Kidney glomerular epithelial cell (primary cell): ENCODE measurements around the gene TNRC18.
"Not testable (repeated sequence)": the region's sequence is repeated elsewhere in the genome, so short reads cannot be mapped to it uniquely, and the experiment has no call there.

Experiments
- DNase-seq: peaks from one replicate; lab custom pipeline; 2025; lab: John Stamatoyannopoulos, UW

The TNRC18 gene, protein sequence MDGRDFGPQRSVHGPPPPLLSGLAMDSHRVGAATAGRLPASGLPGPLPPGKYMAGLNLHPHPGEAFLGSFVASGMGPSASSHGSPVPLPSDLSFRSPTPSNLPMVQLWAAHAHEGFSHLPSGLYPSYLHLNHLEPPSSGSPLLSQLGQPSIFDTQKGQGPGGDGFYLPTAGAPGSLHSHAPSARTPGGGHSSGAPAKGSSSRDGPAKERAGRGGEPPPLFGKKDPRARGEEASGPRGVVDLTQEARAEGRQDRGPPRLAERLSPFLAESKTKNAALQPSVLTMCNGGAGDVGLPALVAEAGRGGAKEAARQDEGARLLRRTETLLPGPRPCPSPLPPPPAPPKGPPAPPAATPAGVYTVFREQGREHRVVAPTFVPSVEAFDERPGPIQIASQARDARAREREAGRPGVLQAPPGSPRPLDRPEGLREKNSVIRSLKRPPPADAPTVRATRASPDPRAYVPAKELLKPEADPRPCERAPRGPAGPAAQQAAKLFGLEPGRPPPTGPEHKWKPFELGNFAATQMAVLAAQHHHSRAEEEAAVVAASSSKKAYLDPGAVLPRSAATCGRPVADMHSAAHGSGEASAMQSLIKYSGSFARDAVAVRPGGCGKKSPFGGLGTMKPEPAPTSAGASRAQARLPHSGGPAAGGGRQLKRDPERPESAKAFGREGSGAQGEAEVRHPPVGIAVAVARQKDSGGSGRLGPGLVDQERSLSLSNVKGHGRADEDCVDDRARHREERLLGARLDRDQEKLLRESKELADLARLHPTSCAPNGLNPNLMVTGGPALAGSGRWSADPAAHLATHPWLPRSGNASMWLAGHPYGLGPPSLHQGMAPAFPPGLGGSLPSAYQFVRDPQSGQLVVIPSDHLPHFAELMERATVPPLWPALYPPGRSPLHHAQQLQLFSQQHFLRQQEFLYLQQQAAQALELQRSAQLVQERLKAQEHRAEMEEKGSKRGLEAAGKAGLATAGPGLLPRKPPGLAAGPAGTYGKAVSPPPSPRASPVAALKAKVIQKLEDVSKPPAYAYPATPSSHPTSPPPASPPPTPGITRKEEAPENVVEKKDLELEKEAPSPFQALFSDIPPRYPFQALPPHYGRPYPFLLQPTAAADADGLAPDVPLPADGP (N-terminal part only)

DNA sequence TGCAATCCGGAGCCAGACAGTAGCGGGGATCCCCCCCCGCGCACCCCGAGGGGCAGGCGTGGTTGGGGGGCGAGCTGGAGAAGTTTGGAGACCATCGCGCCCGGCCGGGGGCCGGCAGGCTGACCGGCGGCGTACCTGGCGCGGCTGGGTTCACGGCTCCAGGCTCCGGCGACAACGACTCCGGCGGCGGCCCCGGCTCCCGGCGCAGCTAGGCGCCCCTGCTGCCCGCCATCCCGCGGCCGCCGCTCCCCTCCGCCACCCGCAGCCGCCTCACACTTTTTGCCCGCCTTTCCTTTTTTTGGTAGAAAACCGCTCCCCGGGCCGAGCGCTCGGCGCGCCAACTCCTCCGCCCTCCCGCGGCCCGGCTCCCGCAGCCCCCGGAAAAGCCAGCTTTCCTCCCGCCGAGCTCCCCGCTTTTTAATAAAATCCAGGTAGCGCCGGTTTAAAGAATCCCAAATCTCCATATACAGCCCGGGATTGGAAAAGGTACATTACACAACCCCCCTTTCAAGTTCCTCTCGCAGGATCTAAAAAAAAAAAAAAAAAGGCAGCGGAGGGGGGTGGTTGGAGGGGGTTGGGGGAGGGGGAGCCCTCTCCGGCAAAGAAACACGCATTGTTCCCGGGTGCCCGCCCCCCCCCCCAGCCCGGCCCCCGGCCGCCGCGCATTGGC lies at the start of gene TNRC18:
Gene TNRC18, minus strand, starts transcription at position 529 of the 670 bp plus-strand sequence. CDS start 2,588 bp downstream, outside the sequence.
- DNase-seq, result no peak

DNA sequence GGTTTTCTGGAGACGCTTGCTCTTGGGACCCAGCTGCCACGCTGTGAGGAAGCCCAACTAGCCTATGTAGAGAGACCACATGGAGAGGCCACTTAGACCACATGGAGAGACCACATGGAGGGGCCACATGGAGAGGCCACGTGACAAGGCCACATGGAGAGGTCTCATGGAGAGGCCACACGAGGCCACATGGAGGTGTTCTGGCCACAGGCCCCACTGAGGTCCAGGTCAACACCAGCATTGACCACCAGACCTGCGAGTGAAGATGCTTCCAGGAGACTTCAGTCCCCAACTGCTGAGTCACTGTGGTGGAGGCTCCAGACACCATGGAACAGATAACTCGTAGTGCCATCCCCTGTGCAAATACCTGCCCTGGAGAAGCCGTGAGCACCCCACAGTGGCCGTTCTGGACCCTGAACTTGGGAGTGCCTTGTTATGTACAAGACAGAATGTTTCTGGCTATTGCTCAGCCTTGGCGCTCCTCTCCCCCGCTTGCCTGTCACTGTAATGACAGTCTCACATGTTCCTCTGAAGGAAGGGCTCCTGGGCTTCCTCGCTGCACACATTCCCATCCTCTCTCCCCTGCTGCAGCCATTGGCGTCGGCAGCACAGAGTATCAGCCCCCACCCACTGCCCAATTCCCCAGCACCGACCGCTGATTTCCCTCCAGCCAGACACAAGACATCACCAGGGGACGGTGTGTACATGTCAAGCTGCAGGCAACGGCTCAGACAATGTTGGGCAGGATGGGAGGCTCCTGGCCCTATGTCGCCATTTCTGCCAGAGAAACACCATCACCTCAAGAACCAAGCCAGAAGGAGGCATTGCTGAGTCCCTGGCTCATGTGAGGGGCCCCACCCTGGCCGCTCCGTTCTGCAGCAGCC lies 49.0 kb upstream of the TNRC18 start:
- DNase-seq, result no peak

DNA sequence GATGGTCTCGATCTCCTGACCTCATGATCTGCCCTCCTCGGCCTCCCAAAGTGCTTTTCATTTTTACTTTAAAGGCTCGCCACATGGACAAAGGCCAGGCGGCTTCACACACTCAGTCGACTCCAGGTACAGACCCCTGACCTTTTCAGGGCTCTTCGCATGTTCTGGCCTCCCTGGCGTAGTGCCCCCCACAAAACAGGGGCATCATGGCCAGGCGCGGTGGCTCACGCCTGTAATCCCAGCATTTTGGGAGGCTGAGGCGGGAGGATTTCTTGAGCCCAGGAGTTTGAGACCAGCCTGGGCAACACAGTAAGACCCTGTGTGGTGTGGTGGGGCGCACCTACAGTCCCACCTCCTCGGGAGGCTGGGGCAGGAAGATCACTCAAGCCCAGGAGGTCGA lies 48.0 kb upstream of the TNRC18 start:
- not testable (repeated sequence) for DNase-seq

DNA sequence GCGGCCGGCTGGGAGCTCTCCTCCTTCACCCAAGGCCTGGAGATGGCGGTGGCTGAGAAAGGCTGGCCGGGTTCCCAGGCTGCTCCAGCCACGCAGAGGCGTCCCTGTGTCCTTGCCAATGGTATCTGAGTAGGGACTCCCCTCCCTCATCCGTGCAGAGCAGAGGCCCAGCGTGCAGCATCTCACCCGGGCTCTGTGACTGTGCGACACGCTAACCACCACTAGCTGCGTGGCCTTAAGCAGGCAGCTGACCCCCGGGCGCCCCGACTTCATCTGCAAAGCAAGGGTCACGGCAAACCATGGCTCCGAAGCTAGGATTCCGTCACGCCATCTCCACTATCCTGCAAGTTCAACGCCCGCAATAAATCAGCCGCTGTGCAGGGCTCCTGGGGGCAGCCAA lies 47.2 kb upstream of the TNRC18 start:
- DNase-seq, result no peak

DNA sequence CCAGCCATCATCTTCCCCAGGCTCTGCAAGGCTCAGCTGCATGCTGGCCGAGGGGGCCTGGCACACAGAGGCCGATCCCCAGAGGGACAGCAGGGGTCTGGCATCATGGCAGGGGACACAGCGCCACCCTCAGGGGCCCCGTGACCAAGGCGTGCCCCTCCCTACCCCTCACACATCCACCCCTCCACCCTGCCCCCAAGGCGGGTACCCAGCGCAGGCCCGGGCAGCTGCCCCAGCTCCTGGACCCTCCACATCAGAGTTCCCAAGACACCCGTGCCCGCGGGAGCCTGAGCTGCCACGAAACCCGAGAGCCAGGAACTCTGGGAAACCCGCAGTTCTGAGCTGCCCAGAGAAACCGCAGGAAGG lies 46.5 kb upstream of the TNRC18 start:
- no peak for DNase-seq

DNA sequence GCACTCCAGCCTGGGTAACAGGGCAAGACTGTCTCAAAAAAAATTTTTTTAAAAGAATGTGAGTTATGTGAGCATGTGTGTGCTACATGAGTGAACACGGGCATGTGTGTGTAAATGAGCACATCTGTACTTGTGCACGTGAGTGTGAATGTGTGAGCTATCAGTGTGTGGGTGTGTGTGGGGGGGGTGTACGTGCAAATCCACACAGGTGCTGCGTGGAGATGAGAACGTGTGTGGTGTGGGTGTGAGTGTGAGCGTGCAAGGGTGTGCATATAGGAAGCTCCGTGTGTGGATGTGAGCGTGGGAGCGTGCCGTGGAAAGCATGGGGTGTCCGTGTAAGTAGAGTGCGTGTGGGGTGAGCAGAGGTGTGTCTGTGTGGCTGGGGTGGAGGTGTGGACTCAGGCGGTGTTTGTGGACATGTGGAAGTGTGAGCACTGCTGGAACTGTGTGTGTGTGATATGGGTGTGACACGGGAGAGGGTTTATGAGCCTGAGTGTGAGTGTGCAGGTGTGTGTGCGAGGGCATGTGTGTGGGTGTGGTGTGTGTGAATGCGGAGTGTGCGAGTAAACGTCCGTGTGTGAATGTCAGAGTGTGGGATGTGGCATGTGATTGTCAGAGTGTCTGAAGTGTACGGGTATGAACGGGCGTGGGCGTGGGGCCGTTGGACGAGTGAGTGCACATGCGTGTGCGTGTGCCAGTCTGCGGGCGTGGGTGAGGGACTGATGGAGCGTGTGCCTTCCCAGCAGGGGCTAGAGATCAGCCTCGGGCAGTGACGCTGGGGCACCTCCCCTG lies 45.9 kb upstream of the TNRC18 start:
- DNase-seq, result no peak

DNA sequence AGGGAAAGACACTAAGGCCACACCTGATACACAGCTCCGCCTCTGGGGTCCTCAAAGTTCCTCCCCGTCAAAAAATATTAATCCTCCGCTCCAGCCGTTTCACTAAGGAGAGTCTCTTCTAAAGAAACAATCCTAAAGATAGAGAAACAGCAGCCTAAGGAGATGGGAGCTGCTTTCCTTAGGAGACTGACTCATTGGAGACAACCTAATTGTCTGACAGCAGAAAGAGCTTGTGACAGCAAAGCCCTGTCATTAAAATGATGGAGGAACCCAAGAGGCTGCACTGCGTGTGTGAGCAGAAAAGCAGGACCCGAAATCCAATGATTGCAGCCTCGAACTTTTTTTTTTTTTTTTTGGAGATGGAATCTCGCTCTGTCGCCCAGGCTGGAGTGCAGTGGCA lies 44.0 kb upstream of the TNRC18 start:
- no peak for DNase-seq

DNA sequence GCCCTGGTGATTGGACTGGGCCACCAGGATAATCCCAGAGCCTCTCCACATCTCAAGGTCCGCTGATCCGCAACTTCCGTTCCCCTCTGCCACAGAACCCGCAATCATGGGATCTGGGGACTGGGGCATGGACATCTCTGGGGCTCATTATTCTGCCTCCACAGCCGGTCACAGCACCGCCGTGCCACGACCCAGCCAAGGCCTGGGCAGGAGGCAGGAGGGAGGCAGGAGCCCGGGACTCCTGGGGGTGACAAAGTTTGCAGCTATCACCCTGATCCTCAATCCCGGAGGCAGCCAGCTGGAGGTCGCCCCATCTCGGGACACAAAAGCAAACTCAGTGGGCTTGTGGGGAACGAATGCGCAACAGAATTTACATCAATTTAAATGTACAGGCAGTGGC lies 42.9 kb upstream of the TNRC18 start:
- no peak for DNase-seq

DNA sequence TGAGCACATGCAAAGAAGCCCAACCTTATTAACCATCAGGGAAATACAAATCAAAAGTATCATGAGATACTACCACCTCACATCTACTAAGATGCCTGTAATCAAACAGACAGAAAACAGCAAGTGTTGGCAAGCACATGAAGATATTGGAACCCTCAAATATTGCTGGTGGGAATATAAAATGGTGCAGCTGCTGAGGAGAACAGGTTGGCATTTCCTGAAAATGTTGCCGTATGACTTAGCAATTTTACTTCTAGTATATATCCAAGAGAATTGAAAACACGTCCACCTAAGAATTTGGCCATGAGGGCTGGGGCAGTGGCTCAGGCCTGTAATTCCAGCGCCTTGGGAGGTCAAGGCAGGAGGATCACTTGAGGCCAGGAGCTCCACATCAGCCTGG lies 39.4 kb upstream of the TNRC18 start:
- no peak for DNase-seq

DNA sequence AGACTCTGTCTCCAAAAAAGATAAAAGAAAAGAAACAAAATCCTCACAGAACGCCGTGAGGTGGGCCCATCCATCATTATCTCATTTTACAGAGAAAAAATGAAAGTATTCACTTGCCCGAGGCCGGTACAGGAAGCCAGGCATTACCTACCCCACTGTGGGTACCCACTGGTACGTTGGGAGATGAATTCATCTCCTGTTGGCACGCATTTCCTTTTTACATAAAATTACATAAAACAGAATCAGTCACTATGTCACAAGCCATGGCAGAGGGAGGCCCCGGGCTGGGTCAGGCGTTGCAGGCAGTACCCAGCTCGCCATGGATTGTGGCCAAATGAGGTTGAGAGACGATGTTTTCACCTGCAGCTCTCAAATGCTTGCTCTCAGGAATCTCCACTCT lies 38.6 kb upstream of the TNRC18 start:
- no peak for DNase-seq

DNA sequence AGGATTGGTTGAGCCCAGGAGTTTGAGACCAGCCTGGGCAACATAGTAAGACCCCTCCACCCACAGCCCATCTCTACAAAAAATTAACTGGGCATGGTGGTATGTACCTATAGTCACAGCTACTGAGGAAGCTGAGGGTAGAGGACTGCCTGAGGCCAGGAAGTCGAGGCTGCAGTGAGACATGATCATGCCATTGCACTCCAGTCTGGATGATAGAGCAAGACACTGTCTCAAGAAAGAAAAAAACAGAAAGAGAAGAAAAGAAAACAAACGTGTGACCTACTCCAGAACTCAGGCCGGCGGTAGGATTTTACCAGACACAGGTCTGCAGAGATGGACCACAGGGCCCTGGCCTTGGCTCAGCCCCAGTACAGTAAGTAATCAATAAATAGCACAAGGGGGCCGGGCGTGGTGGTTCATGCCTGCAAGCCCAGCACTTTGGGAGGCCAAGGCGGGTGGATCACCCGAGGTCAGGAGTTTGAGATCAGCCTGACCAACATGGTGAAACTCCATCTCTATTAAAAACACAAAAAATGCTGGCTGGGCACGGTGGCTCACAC lies 35.4 kb upstream of the TNRC18 start:
- no peak for DNase-seq

DNA sequence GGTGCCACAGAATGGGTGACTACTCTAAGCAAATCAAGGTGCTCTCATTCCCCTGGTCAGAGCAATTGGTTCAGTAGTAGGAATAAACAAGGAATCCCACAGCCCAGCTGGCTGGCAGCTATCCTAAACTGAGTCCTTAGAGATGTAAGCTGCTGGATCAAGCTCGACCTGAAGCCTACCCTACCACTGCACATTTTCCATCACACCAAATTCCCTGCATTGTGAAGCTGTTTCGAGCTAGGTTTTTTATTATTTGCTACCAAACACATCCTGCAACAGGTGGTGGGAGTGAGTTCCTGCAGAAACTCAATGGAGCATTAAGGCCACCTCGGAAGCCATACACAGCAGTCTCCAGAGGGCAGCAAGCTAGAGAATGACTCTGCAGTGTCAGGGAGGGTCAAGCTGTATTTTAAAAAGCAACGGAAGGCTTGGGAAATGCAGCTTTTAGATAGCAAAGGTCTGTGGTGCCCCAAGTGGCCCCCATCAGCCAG lies 33.7 kb upstream of the TNRC18 start:
- no peak for DNase-seq

DNA sequence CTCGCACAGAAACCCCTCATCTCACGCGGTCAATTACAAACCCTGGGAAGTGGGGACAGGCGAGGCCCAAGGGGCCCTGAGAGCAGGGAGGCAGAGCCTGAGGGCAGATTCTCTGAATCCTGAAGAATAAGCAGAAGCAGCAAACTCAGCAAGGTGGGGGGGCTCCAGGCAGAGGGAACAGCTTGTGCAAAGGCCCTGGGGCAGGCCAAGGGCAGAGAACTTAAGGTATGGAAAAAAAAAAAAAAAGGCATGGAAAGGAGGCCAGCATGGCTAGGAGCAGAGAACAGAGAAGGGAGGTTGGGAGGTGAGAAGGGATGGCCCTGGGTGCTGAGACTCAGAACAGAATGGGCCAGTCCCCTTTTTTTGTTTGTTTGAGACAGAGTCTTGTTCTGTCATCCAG lies 32.8 kb upstream of the TNRC18 start:
- no peak for DNase-seq

DNA sequence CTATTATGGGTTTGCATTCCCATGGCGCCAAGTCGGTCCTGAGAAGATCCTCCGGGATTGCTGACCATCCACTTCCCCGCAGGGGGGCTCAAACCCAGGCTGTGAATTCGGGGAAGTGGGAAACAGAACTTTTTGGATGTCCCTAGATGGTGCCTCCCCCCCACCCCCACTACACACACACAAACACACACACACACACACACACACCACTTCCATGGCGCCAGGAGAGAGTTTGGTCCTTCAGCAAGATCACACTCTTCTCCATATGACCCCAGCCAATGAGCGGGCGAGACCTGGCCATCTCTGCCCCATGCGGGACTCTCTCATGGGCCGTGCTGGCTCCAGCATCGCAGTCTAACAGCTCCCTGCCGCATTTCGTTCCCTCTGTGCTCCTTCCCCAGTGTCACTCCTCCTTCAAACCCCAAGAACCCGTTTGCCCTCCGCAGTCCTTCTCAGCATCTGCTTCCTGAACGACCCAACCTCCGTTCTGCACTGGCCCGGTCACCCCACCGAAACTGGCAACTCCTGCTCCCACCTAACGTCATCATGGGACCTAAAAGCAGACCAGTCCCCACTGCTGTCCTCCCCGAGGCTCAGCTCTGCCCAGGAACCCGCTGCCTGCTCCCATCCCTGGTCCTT lies 32.1 kb upstream of the TNRC18 start:
- DNase-seq, result no peak

DNA sequence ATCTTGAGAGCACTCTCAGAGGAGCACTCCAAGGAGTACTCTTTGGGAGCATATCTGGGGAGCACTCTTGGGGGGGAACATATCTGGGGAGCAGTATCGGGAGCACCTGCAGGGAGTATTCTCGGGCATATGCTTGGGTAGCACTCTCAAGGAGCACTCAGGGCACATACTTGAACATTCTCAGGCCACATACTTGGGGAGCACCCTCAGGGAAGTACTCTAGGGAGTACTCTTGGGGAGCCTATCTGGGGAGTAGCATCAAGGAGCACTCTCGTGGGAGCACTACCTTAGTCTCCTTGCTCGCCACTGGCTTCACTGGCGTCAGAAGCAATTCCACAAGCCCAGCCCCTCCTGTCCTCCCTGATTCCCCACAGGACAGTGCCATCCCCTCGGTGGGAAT lies 31.5 kb upstream of the TNRC18 start:
- no peak for DNase-seq

DNA sequence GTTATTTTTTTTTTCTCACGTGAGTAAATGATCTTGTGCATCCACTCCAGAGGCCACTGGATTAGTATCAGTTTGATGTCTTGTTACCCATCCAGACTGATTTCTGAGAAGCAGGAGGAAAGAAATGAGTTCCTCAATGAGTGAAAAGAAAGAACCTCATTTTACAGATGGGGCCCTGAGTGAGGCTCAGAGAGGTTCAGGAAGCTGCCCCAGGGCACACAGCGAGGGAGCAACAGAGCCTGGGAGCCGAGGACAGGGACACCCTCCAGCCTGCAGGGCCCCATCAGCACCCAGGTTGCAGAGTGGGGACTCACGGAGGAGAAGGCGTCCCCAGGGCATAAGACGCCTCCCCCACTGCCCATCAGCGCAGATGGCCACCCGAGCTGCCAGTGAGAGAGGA lies 30.9 kb upstream of the TNRC18 start:
- no peak for DNase-seq

DNA sequence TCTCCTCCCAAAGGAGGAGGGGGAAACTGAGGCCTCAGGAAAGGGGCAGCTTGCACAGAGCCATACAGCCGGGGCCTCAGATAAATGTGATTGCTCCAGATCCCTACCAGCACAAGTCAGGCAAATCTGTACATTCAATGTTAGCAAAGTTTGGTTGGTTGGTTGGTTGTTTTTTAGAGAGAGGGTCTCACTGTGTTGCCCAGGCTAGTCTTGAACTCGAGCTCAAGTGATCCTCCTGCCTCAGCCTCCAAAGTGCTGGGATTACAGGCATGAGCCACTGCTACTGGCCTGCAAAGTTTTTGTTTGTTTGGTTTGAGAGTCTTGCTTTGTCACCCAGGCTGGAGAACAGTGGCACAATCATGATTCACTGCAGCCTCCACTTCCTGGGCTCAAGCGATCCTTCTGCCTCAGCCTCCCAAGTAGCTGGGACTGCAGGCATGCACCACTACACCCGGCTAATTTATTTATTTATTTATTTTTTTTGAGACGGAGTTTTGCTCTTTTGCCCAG lies 30.0 kb upstream of the TNRC18 start:
- DNase-seq, result no peak

DNA sequence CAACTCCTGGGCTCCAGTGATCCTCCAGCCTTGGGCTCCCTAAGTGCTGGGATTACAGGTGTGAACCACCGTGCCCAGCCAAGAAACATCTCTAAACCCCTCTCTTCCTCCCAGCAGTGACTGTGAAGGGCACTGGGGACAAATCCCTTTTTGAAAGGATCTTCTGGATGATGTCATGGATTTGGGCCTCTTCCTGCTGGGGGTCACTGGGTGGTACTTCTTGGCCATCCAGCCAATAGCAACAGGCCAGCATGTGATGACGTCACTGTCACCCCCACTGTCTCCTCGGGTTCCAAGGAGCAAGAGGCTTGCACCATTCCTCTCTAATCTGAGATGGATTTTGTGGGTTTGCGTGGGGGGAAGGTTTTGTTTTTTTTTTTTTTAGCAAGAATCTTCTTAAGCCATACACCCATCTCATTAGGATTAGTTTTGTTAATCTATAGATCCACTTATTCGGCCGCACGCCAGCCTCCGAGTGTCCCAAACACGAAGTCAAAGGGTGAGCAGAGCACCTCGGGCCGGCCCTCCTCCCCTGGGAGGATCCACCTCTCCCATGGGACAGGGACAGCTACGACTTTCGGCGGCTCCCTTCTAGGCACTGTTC lies 29.4 kb upstream of the TNRC18 start:
- no peak for DNase-seq

DNA sequence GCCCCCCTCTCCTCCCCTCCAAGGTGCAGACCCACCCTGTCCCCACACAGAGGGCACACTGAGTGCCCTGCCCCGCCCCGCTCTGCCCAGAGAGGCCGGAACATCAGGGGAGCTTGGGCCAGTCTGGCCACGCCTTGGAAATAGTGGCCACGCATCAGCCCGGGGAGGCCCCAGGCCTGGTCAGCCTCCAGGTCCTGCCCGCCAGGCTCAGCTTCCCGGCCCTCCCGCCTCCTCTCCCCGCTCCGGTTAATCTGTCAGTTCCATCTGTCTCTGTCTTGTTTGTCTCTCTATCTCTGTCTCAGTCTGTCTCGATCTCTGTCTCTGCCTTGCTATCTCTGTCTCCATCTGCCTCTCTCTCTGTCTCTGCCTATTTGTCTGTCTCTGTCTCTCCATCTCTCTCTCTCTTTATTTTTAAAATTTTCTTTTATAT lies 28.9 kb upstream of the TNRC18 start:
- no peak for DNase-seq
